B cell (primary cell): ENCODE results near the gene BDP1. TPM values are rescaled to one million over a fixed set of nuclear protein-coding genes. Genes with fewer than 3 reads are reported as not detected.

ENCODE experiments used
- ATAC-seq: fragments of 200-7000 bp; cut with Tn5 transposase; one replicate; pipeline ENCODE4 v1.10.0; 2021; ENCODE audit warnings: low read depth, mild to moderate bottlenecking, moderate number of reproducible peaks, moderate library complexity
- CTCF ChIA-PET: fragments of 350-600 bp; sonication (Branson Sonifier 250); formaldehyde crosslinking; loops from one replicate; lab custom pipeline; 2021; ENCODE audit warnings: antibody characterized with exemption, inconsistent platforms; lab: Charles Lee
- POLR2A ChIA-PET: fragments of 350-600 bp; sonication (Branson Sonifier 250); formaldehyde crosslinking; loops from one replicate; lab custom pipeline; 2021; ENCODE audit warnings: antibody characterized with exemption; lab: Charles Lee
- DNase-seq: peaks from one replicate; pipeline ENCODE4 v3.0.0; 2013
- H2AFZ ChIP-seq: 2 replicates; pipeline ENCODE4 v1.6.1; 2012; ENCODE audit warnings: mild to moderate bottlenecking, low read depth, low read length; ENCODE audit not compliant: insufficient read depth, poor library complexity, severe bottlenecking
- H3K27ac ChIP-seq, 2 donors: 1 replicate in 1 of 2; 2 replicates in 1 of 2; pipeline ENCODE4 v1.5.1; 2012 to 2013; ENCODE audit warnings: low read length in 2 of 2, mild to moderate bottlenecking in 2 of 2, moderate library complexity in 1 of 2
- H3K27me3 ChIP-seq, 4 experiments: fragments of 200-600 bp in 1 of 4; sonication (generic) in 1 of 4; replicated peaks in 1 of 4; 1 replicate in 2 of 4; 2 replicates in 2 of 4; pipeline versions ENCODE4 v1.6.1 to v1.7.0; 2013 to 2016; ENCODE audit warnings: low read length in 3 of 4, mild to moderate bottlenecking in 2 of 4, mixed read lengths in 1 of 4, moderate library complexity in 1 of 4; ENCODE audit not compliant: insufficient read depth in 4 of 4, control insufficient read depth in 3 of 4; ENCODE audit errors: control extremely low read depth in 1 of 4
- H3K36me3 ChIP-seq, 2 experiments: replicated peaks in 1 of 2; 1 replicate in 1 of 2; 2 replicates in 1 of 2; pipeline versions ENCODE4 v1.6.1 to v1.7.1; 2013; ENCODE audit warnings: low read length in 1 of 2; ENCODE audit not compliant: insufficient read depth in 2 of 2, control insufficient read depth in 1 of 2; ENCODE audit errors: control extremely low read depth in 1 of 2, extremely low read depth in 1 of 2
- H3K4me1 ChIP-seq, 2 donors: fragments of 200-600 bp in 1 of 2; sonication (generic) in 1 of 2; 1 replicate in 1 of 2; 2 replicates in 1 of 2; pipeline versions ENCODE4 v1.5.1 to v1.6.1; 2013 to 2017; ENCODE audit warnings: low read length in 2 of 2; ENCODE audit not compliant: control insufficient read depth in 2 of 2, insufficient read depth in 2 of 2
- H3K4me2 ChIP-seq: replicated peaks from 2 replicates; pipeline ENCODE3; 2012; ENCODE audit warnings: mild to moderate bottlenecking, low read depth, low read length; ENCODE audit not compliant: poor library complexity, severe bottlenecking
- H3K4me3 ChIP-seq, 5 experiments: fragments of 200-600 bp in 1 of 5; sonication (generic) in 1 of 5; 1 replicate in 3 of 5; 2 replicates in 2 of 5; pipeline versions ENCODE4 v1.5.1 to v1.7.0; 2011 to 2016; ENCODE audit warnings: low read length in 4 of 5, mild to moderate bottlenecking in 4 of 5, low read depth in 2 of 5, control low read depth in 1 of 5, moderate library complexity in 1 of 5; ENCODE audit not compliant: insufficient read depth in 1 of 5; ENCODE audit errors: control extremely low read depth in 1 of 5, extremely low read depth in 1 of 5
- H3K79me2 ChIP-seq: fragments of 200-600 bp; sonication (generic); one replicate; pipeline ENCODE4 v1.6.0; 2016; ENCODE audit warnings: low read length; ENCODE audit not compliant: control insufficient read depth, insufficient read depth
- H3K9ac ChIP-seq: fragments of 200-600 bp; sonication (generic); 2 replicates; pipeline ENCODE4 v1.6.1; 2017; ENCODE audit warnings: mild to moderate bottlenecking, low read length, moderate library complexity
- H3K9me3 ChIP-seq, 3 donors: one replicate each; pipeline versions ENCODE4 v1.6.1 to v1.7.1; 2013; ENCODE audit warnings: low read length in 2 of 3; ENCODE audit not compliant: control insufficient read depth in 2 of 3, insufficient read depth in 1 of 3; ENCODE audit errors: control extremely low read depth in 1 of 3
- H4K20me1 ChIP-seq: 2 replicates; pipeline ENCODE4 v1.6.0; 2012; ENCODE audit warnings: mild to moderate bottlenecking, low read length; ENCODE audit not compliant: insufficient read depth, control insufficient read depth, poor library complexity, severe bottlenecking
- H3K27ac Mint-ChIP-seq: one replicate; pipeline ENCODE4 v1.8.0; 2021; ENCODE audit warnings: mixed read lengths
- H3K27me3 Mint-ChIP-seq: one replicate; pipeline ENCODE4 v1.8.0; 2021; ENCODE audit warnings: mixed read lengths
- H3K4me1 Mint-ChIP-seq: one replicate; pipeline ENCODE4 v1.8.0; 2021; ENCODE audit warnings: mixed read lengths
- H3K4me3 Mint-ChIP-seq: one replicate; pipeline ENCODE4 v1.8.0; 2021; ENCODE audit warnings: mixed read lengths
- H3K9me3 Mint-ChIP-seq: one replicate; pipeline ENCODE4 v1.8.0; 2022; ENCODE audit warnings: mixed read lengths; ENCODE audit not compliant: insufficient read depth
- CTCF ChIP-seq: fragments of 200-600 bp; IDR thresholded peaks from one replicate; pipeline ENCODE4 v1.8.0; 2022; ENCODE audit warnings: antibody characterized with exemption, mild to moderate bottlenecking
- EZH2 ChIP-seq: IDR thresholded peaks from 2 replicates; pipeline ENCODE4 v1.6.1; 2012; ENCODE audit warnings: borderline replicate concordance, low read depth, mild to moderate bottlenecking, moderate library complexity, low read length; ENCODE audit not compliant: insufficient read depth, poor library complexity, severe bottlenecking
- WGBS: methylation state at CpG from one replicate; pipeline ENCODE4 v1.1.5; 2013; ENCODE audit warnings: missing lambda C conversion rate; ENCODE audit not compliant: insufficient coverage; 5-methylcytosine and 5-hydroxymethylcytosine counted together
- intact Hi-C: fragments of 100-400 bp; cut with micrococcal nuclease; formaldehyde crosslinking; loops from one replicate; pipeline ENCODE4 v1.10.0; 2022
- polyA plus RNA-seq: library from polyadenylated mRNA; depleted of rRNA; stranded (reverse); fragments of >200 nt; gene quantifications from 2 replicates; pipeline ENCODE4 v1.2.3, GENCODE V29; 2012
- total RNA-seq, 2 donors: library from RNA; stranded (reverse); fragments of 120-200 nt in 1 of 2; gene quantifications; 1 replicate in 1 of 2; 2 replicates in 1 of 2; pipeline versions ENCODE4 v1.2.3 to v1.2.4, GENCODE V29; 2013 to 2022

Gene BDP1
- total and polyA plus RNA-seq, 2 donors (not counting 1 experiment from before 2014, with no cell fraction given), result 7.9 to 59.4 TPM

- ChIA-PET POLR2A (no interaction called here), CTCF (no interaction called here)
- Mint-ChIP-seq H3K27me3 (no peaks in the 10 kb centered on the region), H3K9me3 (no peaks in the 10 kb centered on the region), H3K4me1 (peaks cover 2% of the 10 kb centered on the region), H3K27ac (no peak overlapping the region), H3K4me3 (no peak overlapping the region)
- no peak for TF ChIP-seq CTCF
- TF ChIP-seq EZH2, result no peak
- H2AFZ ChIP-seq, result no peak overlapping the region
- ATAC-seq (no peak), DNase-seq (no peak)
- no peak overlapping the region for H3K4me2 ChIP-seq
- no peaks in the 10 kb centered on the region for H3K4me1 ChIP-seq
- H3K79me2 ChIP-seq, result no peaks in the 10 kb centered on the region
- no peak overlapping the region for H3K4me3 ChIP-seq
- H3K9ac ChIP-seq, result no peak overlapping the region
- no peaks in the 10 kb centered on the region for H4K20me1 ChIP-seq
- H3K27me3 ChIP-seq, result no peaks in the 10 kb centered on the region
- no CpG with 5 or more reads among the region's 3 CpGs for WGBS
- no peaks in the 10 kb centered on the region for H3K9me3 ChIP-seq
- intact Hi-C loops, result no loop called here
- H3K27ac ChIP-seq, result no peak overlapping the region
- peaks cover 4 to 28% of the 10 kb centered on the region in 2 experiments for H3K36me3 ChIP-seq
These were observed 72.8 kb downstream of the BDP1 start for GRCh38 chr5:71528206-71528605.

GRCh38 chr5:71529682-71530081 lies 74.2 kb downstream of the BDP1 start:
- H3K4me1 ChIP-seq, result no peaks in the 10 kb centered on the region
- no peaks in the 10 kb centered on the region for H4K20me1 ChIP-seq
- ChIA-PET CTCF (no interaction called here), POLR2A (no interaction called here)
- H3K4me3 ChIP-seq, result no peak overlapping the region
- no peaks in the 10 kb centered on the region for H3K9me3 ChIP-seq
- no peak for ATAC-seq
- no peak overlapping the region for H3K9ac ChIP-seq
- WGBS, result 92% methylated on average over 1 of the region's 1 CpG
- Mint-ChIP-seq H3K9me3 (no peaks in the 10 kb centered on the region), H3K4me3 (no peak overlapping the region), H3K27ac (no peak overlapping the region), H3K27me3 (no peaks in the 10 kb centered on the region), H3K4me1 (peaks cover 10% of the 10 kb centered on the region)
- no peaks in the 10 kb centered on the region for H3K79me2 ChIP-seq
- no peak overlapping the region for H2AFZ ChIP-seq
- no peak overlapping the region for H3K4me2 ChIP-seq
- H3K27ac ChIP-seq, result no peak overlapping the region
- intact Hi-C loops, result no loop called here
- no peaks in the 10 kb centered on the region for H3K27me3 ChIP-seq
- H3K36me3 ChIP-seq, result peaks cover 3 to 21% of the 10 kb centered on the region in 2 experiments
- DNase-seq, result no peak
- TF ChIP-seq CTCF, result no peak
- no peak for TF ChIP-seq EZH2
